ENCODE measurements around the gene MAP3K3. TPM values are rescaled to one million over a fixed set of nuclear protein-coding genes. Genes with fewer than 3 reads are reported as not detected.

MAP3K3 gene
- 10 to 100 TPM; 28.9 to 29.8 TPM for total RNA-seq

GRCh38 chr17:63621684-63622573 is at the start of gene MAP3K3:
MAP3K3 (plus strand) TSS chr17:63622417; CDS start chr17:63622760, 343 bp downstream.
- CTCF ChIA-PET = interaction anchor here (0.6 to 2.4 kb wide), 8 partner anchors 10 to 778 kb away, joined by 3 to 18 read pairs (median 4); no protein-coding TSS in a partner anchor
- POLR2A ChIA-PET = interaction anchor here (0.6 to 2.0 kb wide), 5 partner anchors 10 to 175 kb away, joined by 3 to 15 read pairs (median 4); partner anchors contain the start of genes CCDC47, DDX42 and LIMD2

GRCh38 chr17:63573634-63574033 is 48.6 kb upstream of the MAP3K3 start:
- ChIA-PET CTCF (interaction anchor here (0.6 kb wide), 1 partner anchor 33 kb away, joined by 4 read pairs; no protein-coding TSS in a partner anchor), POLR2A (no interaction called here)

- POLR2A ChIA-PET = no interaction called here
- CTCF ChIA-PET = interaction anchor here (0.6 kb wide), 2 partner anchors 30 to 1507 kb away, joined by 3 to 4 read pairs; no protein-coding TSS in a partner anchor
These were observed 44.0 kb upstream of the MAP3K3 start for GRCh38 chr17:63578027-63578768.

- ChIA-PET CTCF (interaction anchor here (0.6 kb wide), 2 partner anchors 30 to 1507 kb away, joined by 3 to 4 read pairs; no protein-coding TSS in a partner anchor), POLR2A (no interaction called here)
These were observed 43.5 kb upstream of the MAP3K3 start for GRCh38 chr17:63578769-63579111.

- ChIA-PET CTCF (interaction anchor here (0.6 kb wide), 1 partner anchor 1106 kb away, joined by 4 read pairs; no protein-coding TSS in a partner anchor), POLR2A (no interaction called here)
These were observed 42.6 kb upstream of the MAP3K3 start for GRCh38 chr17:63579633-63580032.

- CTCF ChIA-PET = interaction anchor here (0.7 kb wide), 1 partner anchor 109 kb away, joined by 4 read pairs; no protein-coding TSS in a partner anchor
- POLR2A ChIA-PET = no interaction called here
These were observed 34.4 kb upstream of the MAP3K3 start for GRCh38 chr17:63587770-63588169.

GRCh38 chr17:63588797-63589196 is 33.4 kb upstream of the MAP3K3 start:
- ChIA-PET CTCF (no interaction called here), POLR2A (no interaction called here)

- ChIA-PET POLR2A (no interaction called here), CTCF (no interaction called here)
These were observed 32.6 kb upstream of the MAP3K3 start for GRCh38 chr17:63589646-63590045.

GRCh38 chr17:63592797-63593196 is 29.4 kb upstream of the MAP3K3 start:
- ChIA-PET POLR2A (no interaction called here), CTCF (interaction anchor here (1.0 kb wide), 1 partner anchor 167 kb away, joined by 3 read pairs; no protein-coding TSS in a partner anchor)

GRCh38 chr17:63595132-63595531 is 27.1 kb upstream of the MAP3K3 start:
- POLR2A ChIA-PET = no interaction called here
- CTCF ChIA-PET = no interaction called here

- CTCF ChIA-PET = interaction anchor here (1.2 kb wide), 1 partner anchor 15 kb away, joined by 3 read pairs; no protein-coding TSS in a partner anchor
- POLR2A ChIA-PET = no interaction called here
These were observed 25.2 kb upstream of the MAP3K3 start for GRCh38 chr17:63596856-63597586.

- CTCF ChIA-PET = no interaction called here
These were observed 23.9 kb upstream of the MAP3K3 start for GRCh38 chr17:63598281-63598680.

GRCh38 chr17:63600569-63601438 is 21.4 kb upstream of the MAP3K3 start, which contains the start of gene TACO1:
TACO1 (plus strand) TSS chr17:63600895; CDS start chr17:63601084, 189 bp downstream.
- ChIA-PET POLR2A (interaction anchor here (2.0 kb wide), 1 partner anchor 8 kb away, joined by 6 read pairs; no protein-coding TSS in a partner anchor), CTCF (interaction anchor here (0.5 to 2.7 kb wide), 5 partner anchors 10 to 412 kb away, joined by 3 to 8 read pairs (median 4); no protein-coding TSS in a partner anchor)

More at GRCh38 chr17:63598281-63598680, 23.9 kb upstream of the MAP3K3 start:
- POLR2A ChIA-PET = no interaction called here

GRCh38 chr17:63601439-63602371 is 20.5 kb upstream of the MAP3K3 start:
- POLR2A ChIA-PET = interaction anchor here (0.6 to 2.0 kb wide), 3 partner anchors 7 to 173 kb away, joined by 4 to 6 read pairs (median 5); no protein-coding TSS in a partner anchor
- CTCF ChIA-PET = interaction anchor here (0.6 to 2.7 kb wide), 6 partner anchors 9 to 176 kb away, joined by 3 to 8 read pairs (median 4); no protein-coding TSS in a partner anchor

- POLR2A ChIA-PET = interaction anchor here (0.5 to 1.7 kb wide), 2 partner anchors 9 to 609 kb away, joined by 3 to 6 read pairs; partner anchors contain the start of gene TACO1
- CTCF ChIA-PET = interaction anchor here (0.8 to 5.6 kb wide), 8 partner anchors 9 to 184 kb away, joined by 3 to 76 read pairs (median 4); partner anchors contain the start of genes ACE, MAP3K3 and TACO1
These were observed 12.2 kb upstream of the MAP3K3 start for GRCh38 chr17:63609816-63610573.

GRCh38 chr17:63610854-63611253 is 11.4 kb upstream of the MAP3K3 start:
- CTCF ChIA-PET = interaction anchor here (0.6 to 5.6 kb wide), 10 partner anchors 10 to 782 kb away, joined by 3 to 76 read pairs (median 4); partner anchors contain the start of genes ACE, MAP3K3 and TACO1
- POLR2A ChIA-PET = interaction anchor here (0.5 to 0.6 kb wide), 2 partner anchors 166 to 610 kb away, joined by 3 to 8 read pairs; no protein-coding TSS in a partner anchor

Data from activated CD8-positive, alpha-beta memory T cell treated with anti-CD3 and anti-CD28 coated beads for 36 hours (primary cell).